Erythroblast (primary cell): ENCODE measurements around the gene CFAP70.

Experiments
- GATA1 ChIP-seq: IDR thresholded peaks from 2 replicates; pipeline ENCODE4 v1.6.1; 2011; ENCODE audit warnings: low read depth, mild to moderate bottlenecking, control low read depth, low read length, moderate library complexity
- POLR2A ChIP-seq: IDR thresholded peaks from 2 replicates; pipeline ENCODE4 v1.6.1; 2011; ENCODE audit warnings: mild to moderate bottlenecking, low read length

- no peak for TF ChIP-seq POLR2A
- no peak for TF ChIP-seq GATA1
Observed at GRCh38 chr10:73251683-73252444, 106.8 kb downstream of the CFAP70 start.
